HS-27A (cell line): Measurements from ENCODE around the gene PROB1.
"Not testable (repeated sequence)": the region's sequence is repeated elsewhere in the genome, so short reads cannot be mapped to it uniquely, and the experiment has no call there.

Experiments used
- DNase-seq: peaks from one replicate; pipeline ENCODE4 v3.0.0-alpha.2; 2012; ENCODE audit warnings: low read depth, missing footprints

Gene PROB1

GRCh38 chr5:139410993-139411828 lies 16.3 kb upstream of the PROB1 start:
- no peak for DNase-seq

GRCh38 chr5:139410121-139410992 lies 15.5 kb upstream of the PROB1 start:
- DNase-seq: no peak

GRCh38 chr5:139409116-139409515 lies 14.2 kb upstream of the PROB1 start:
- not testable (repeated sequence) for DNase-seq

GRCh38 chr5:139408191-139408590 lies 13.3 kb upstream of the PROB1 start:
- no peak for DNase-seq

- DNase-seq: no peak
These were observed 12.6 kb upstream of the PROB1 start for GRCh38 chr5:139407517-139407916.

GRCh38 chr5:139406963-139407362 lies 12.1 kb upstream of the PROB1 start:
- no peak for DNase-seq

- DNase-seq: no peak
These were observed 9.6 kb upstream of the PROB1 start for GRCh38 chr5:139404484-139404840.

- DNase-seq: peak; percentile 73
These were observed 9.0 kb upstream of the PROB1 start, which contains the start of gene SPATA24 for GRCh38 chr5:139403787-139404483. SPATA24 (minus strand) TSS chr5:139404089; CDS start chr5:139404060, 29 bp downstream.

GRCh38 chr5:139403418-139403786 lies 8.5 kb upstream of the PROB1 start:
- no peak for DNase-seq

GRCh38 chr5:139402561-139403158 lies 7.8 kb upstream of the PROB1 start:
- no peak for DNase-seq

GRCh38 chr5:139401546-139401945 lies 6.6 kb upstream of the PROB1 start:
- DNase-seq: no peak

GRCh38 chr5:139399501-139400121 lies 4.7 kb upstream of the PROB1 start:
- DNase-seq: no peak

- DNase-seq: no peak
These were observed 3.0 kb upstream of the PROB1 start for GRCh38 chr5:139397921-139398320.

GRCh38 chr5:139396691-139397090 lies 1.8 kb upstream of the PROB1 start:
- DNase-seq: no peak

GRCh38 chr5:139395844-139396640 lies 1.1 kb upstream of the PROB1 start:
- DNase-seq: no peak

- peak; percentile 29 for DNase-seq
These were observed 716 bp downstream of the PROB1 start for GRCh38 chr5:139394123-139394653.

- no peak for DNase-seq
These were observed 1.3 kb downstream of the PROB1 start for GRCh38 chr5:139393497-139394122.

- no peak for DNase-seq
These were observed 2.0 kb downstream of the PROB1 start for GRCh38 chr5:139392678-139393496.

GRCh38 chr5:139392324-139392677 lies 2.6 kb downstream of the PROB1 start:
- DNase-seq: no peak
